ENCODE measurements around the gene FOXP4.

DNA sequence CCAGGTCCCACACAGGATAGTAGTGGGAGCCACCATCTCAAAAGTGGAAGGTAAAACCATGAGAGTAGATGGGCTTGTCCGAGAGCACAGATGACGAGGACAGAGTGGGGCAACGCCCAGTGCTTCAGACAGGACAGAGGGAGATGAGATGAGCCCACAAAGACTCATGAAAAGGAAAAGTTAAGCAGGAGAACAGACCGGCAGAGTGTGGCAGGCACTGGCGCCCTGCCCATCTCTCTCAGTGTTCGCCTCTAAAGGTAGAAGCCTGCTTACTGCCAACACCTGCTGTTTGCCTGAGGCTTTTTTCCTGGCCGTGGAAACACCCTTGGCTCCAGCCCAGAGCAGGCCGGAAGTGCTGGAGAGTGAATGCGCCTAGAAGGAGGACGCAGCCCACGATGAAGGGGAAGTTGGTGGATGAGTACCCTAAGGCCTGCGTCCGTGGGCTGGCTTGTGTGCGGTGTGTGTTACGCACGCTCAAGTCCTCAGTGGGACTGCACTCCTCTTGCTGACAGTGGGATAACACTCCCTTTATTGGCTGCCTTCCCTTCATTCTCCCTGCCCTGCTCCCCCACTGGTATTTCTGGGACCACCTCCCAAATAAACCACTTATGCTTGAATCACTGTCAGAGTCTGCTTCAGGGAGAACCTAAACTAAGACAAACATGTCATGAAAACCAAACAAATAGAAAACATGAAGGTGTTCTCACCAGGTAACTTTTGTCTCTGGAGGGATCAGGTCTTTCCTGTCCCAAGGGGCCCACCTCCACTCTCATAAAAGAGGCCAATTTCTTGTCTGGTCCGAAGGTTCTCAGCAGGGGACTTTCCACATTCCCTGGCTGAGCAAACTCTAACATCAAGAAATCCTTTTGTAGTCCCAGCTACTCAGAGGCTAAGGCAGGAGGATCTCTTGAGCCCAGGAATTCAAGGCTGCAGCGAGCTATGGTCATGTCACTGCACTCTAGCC lies 9.1 kb upstream of the FOXP4 start:
- TF ChIP-seq SOX6 (IDR thresholded peaks at IDR 0.05) (no peak), SOX6 (CRISPR knock-in tag; IDR thresholded peaks at IDR 0.05) (no peak), THAP11 (CRISPR knock-in tag; IDR thresholded peaks at IDR 0.05) (no peak), POLR2AphosphoS5 (IDR thresholded peaks at IDR 0.05; ENCODE audit: low read depth, low read length) (no peak), GTF2F1 (IDR thresholded peaks at IDR 0.05; ENCODE audit: low read length) (no peak)
- TF ChIP-seq, protein P1, sequence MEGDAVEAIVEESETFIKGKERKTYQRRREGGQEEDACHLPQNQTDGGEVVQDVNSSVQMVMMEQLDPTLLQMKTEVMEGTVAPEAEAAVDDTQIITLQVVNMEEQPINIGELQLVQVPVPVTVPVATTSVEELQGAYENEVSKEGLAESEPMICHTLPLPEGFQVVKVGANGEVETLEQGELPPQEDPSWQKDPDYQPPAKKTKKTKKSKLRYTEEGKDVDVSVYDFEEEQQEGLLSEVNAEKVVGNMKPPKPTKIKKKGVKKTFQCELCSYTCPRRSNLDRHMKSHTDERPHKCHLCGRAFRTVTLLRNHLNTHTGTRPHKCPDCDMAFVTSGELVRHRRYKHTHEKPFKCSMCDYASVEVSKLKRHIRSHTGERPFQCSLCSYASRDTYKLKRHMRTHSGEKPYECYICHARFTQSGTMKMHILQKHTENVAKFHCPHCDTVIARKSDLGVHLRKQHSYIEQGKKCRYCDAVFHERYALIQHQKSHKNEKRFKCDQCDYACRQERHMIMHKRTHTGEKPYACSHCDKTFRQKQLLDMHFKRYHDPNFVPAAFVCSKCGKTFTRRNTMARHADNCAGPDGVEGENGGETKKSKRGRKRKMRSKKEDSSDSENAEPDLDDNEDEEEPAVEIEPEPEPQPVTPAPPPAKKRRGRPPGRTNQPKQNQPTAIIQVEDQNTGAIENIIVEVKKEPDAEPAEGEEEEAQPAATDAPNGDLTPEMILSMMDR (CRISPR knock-in tag; IDR thresholded peaks at IDR 0.05): no peak

Measured in HepG2 (cell line).